Pulmonary artery endothelial cell (primary cell): ENCODE results near the gene GJC2. TPM values are rescaled to one million over a fixed set of nuclear protein-coding genes. Genes with fewer than 3 reads are reported as not detected.
"Not testable (repeated sequence)": the region's sequence is repeated elsewhere in the genome, so short reads cannot be mapped to it uniquely, and the experiment has no call there.

Experiments
- DNase-seq: peaks from one replicate; pipeline ENCODE4 v3.0.0-alpha.2; 2011; ENCODE audit warnings: low read depth, low spot score
- total RNA-seq: library from RNA; depleted of rRNA; stranded (reverse); fragments of >200 nt; gene quantifications from 2 replicates; pipeline ENCODE4 v1.2.3, GENCODE V29; 2014

GJC2 gene
- total RNA-seq, 1 donor from 2014 or later: 0.86 TPM

DNA sequence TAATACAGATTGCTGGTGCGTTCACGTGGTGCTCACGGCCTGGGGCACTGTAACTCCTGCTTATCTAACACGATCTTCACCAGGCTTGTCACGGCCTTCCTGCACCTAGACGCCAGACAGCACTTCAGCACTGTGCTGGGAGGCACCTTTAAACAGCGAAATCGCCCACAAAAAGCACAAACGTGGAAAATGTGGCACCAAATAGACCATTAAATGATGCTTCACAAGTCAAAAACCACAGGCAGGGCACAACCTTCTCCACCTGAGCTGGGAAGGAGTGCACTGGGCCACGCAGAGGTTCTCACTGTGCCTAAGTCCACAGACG, 35.9 kb downstream of the GJC2 start:
- DNase-seq: no peak

GRCh38 chr1:228188249-228188648, 38.5 kb downstream of the GJC2 start:
- not testable (repeated sequence) for DNase-seq

DNA sequence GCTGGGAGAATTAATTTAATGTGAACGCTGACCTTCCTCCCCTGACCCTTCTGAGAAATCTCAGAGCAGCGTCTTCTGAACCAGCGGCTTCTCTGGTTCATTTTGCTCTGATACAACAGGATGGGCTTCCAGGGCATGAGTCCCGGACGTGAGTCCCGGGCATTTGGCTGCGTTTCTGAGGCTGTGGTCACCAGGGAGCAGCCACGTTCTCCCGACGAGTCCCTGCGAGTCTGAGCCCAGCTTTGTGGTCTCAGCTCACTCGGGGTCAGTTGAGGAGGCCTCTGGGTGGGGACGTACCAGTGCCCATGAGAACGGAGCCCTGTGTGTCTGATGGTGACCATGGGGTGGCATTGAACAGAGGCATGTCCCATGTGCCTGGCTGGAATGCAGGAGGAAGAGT, 40.5 kb downstream of the GJC2 start:
- DNase-seq: no peak

- DNase-seq: no peak
These were observed 41.0 kb downstream of the GJC2 start for GRCh38 chr1:228190778-228191177.

GRCh38 chr1:228194436-228194835, 44.7 kb downstream of the GJC2 start:
- no peak for DNase-seq

GRCh38 chr1:228194921-228195812, 45.4 kb downstream of the GJC2 start:
- DNase-seq: no peak

DNA sequence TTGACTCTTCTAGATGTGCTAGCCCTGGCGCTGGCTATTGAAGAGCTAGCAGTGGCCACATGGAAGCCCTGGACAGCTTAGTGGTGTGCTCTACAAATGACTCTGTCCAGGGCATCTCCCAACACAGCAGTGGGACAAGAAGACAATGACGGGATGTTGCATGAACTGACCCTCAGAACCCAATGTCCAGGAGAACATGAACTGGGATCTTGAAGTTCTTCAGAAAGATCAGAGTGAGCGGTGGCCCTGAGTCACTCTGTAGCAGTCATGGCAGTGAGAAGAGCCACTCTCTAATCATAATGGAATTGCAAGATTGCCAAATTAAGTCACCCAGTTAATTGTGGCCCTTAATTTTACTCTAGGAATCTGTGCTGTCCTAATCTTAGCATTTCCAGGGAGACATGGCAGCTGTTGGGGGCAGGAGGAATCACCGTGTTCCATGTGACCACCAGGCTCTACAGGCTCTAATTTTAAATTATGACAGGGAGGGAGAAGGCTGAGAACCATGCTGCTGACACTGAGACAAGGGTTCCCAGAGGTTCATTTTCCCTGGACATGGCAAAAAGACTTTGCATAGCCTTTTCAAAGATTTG, 47.9 kb downstream of the GJC2 start:
- no peak for DNase-seq

DNA sequence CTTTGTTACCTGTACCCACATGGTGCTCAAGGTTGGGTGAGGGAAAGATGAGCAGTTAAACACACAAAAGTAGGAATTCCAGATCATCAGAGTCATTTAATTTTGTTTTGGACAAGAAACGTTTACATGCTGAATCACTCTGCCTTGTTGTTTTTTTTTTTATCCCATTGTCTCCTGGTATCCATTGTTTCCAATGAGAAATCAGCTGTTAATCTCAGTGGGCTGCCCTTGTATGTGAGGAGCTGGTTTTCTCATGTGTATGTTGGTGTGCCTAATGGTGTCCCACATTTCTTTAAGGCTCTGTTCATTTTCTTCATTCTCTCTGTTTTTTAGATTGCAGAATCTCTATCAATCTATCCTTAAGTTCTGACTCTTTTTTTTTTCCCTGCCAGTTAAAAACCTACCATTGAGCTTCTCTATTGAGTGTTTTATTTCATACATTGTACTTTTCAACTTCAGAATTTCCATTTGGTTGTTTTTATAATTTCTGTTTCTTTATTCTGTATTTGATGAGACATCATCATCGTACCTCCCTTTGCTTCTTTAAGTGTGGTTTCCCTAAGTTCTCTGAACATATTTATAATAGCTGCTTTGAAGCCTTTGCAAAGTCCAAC, 49.4 kb downstream of the GJC2 start:
- no peak for DNase-seq

DNA sequence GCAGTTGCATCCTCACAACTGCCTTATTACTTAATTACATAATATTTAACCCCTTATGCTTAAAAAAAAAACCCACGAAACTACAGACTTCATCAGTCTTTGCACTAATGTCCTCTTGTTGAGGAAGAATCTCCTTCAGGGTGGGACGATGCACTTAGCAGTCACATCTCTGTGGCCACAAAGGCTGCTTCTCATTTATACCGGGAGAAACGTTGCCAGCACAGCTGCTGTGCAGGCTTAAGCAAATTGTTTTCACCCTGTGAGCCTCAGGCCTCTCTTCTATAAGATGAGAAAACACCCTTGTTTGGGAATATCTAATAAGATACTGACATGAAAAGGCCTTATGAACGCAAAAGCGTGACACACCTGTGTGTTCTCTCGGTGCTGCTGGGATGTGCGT, 55.2 kb downstream of the GJC2 start:
- DNase-seq: no peak

DNA sequence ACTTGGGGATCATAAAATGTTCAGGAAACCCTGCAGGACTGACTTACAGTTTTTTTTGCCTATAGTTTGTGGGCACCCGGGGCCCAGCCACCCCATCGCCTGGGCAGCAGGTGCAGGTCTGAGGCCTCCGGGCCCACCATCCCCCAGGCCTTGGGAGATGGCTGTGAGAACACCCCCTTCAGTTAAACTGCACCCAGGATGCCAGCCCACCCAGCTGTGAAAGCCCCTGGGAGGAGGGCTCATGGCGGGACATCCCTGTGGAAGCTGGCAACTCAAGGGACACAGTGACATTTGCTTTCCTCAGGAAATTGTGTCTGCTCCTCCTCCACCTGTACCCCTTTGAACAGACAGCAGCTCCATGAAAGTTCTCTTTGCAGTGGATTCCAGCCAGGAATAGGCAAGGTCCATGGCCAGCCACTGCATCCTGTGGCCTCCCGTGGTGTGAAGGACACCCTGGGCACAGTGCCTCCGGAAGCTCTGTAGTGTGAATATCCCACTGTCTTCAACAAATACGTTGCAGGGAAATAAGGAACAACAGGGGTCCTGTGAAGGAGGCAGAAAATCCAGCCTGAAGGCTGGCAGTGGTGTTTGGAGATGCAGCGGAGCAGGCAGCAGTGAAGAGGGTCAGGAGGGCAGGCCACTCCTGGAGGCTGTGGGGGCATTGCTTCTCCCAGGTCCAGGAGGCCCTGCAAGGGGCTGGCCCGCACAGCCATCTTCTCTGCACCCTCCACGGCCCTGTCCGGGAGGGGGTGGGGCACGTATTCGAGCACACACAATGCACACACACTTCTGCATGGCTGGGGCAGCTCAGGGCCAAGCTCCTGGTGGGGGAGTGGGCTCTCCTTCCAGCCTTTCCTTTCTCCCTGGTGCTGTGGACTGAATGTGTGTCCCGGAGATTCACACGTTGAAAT, 56.1 kb downstream of the GJC2 start:
- no peak for DNase-seq

DNA sequence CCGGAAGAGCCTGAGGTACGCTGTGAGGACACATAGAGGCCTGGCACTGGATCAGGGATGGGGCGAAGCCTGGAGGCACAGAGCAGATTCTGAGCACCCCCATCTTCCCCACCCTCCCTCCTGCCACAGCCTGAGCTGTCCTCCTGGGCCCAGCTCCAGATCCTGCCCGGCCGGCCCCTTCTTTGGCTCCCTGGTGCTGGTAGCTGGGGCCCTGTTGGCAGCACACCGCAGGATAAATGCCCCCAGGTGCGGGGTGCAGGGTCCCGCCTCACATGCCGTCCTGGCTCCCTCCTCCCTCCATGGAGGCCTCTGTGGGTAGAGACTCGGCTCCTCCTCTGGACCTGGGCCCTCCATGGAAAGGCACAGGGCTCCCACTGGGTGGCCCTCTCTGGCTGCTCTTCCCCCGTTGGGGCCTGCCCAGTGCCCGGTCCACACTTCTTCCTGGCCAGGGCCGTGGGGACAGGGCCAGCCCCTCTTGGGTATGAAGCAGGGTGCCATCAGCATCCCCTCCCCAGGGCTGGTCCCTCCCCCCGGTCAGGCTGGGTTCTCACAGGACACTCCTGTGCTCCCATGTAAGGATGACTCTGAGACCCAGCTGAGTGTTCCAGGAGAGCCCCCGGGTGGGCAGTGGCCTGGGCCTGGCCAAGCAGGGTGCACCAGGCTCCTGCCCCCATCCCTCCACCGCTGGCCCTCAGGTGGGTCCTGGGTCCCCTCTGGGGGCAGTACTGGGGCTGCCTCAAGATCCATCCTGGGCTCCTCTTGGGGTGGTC, 57.0 kb downstream of the GJC2 start:
- DNase-seq: no peak

GRCh38 chr1:228207381-228207810, 57.7 kb downstream of the GJC2 start:
- DNase-seq: no peak

- DNase-seq: no peak
These were observed 58.4 kb downstream of the GJC2 start, which contains the start of gene OBSCN for GRCh38 chr1:228207851-228208821. Gene OBSCN (plus strand): TSS chr1:228208044. CDS start chr1:228211784, 3,740 bp downstream.

GRCh38 chr1:228208831-228209551, 59.3 kb downstream of the GJC2 start:
- no peak for DNase-seq

Other genes starting within 250 kb of the GJC2 start
- 4.1 and 4.9 TPM in 2 replicates for gene WNT9A, start 202.0 kb upstream of the GJC2 start, total RNA-seq
- not detected in 2 replicates for gene WNT3A, start 142.9 kb upstream of the GJC2 start, total RNA-seq
- gene ARF1, start 67.2 kb upstream of the GJC2 start, total RNA-seq: 379 and 460 TPM in 2 replicates
- gene C1orf35, start 46.6 kb upstream of the GJC2 start, total RNA-seq: 11.3 and 11.6 TPM in 2 replicates
- gene MRPL55, start 40.6 kb upstream of the GJC2 start, total RNA-seq: 58.7 and 73.1 TPM in 2 replicates
- 372 and 489 TPM in 2 replicates for gene GUK1, start 9.7 kb upstream of the GJC2 start, total RNA-seq
- gene IBA57, start 15.9 kb downstream of the GJC2 start, total RNA-seq: 6.5 and 6.9 TPM in 2 replicates
- gene OBSCN, start 58.1 kb downstream of the GJC2 start, total RNA-seq: 3.4 and 4.7 TPM in 2 replicates